HL-60/S4 treated with retinoic acid at 250 ng/mL for 4 days and 3 days (cell line): Measurements from ENCODE around the gene DGAT2.
"Not testable (repeated sequence)": the region's sequence is repeated elsewhere in the genome, so short reads cannot be mapped to it uniquely, and the experiment has no call there.

Experiments used
- in situ Hi-C: fragments of 300-500 bp; cut with MboI; formaldehyde crosslinking; loops from 2 replicates; pipeline ENCODE4 v1.7.0; 2022; ENCODE audit warnings: low sequenced_read_pairs

Gene DGAT2

DNA sequence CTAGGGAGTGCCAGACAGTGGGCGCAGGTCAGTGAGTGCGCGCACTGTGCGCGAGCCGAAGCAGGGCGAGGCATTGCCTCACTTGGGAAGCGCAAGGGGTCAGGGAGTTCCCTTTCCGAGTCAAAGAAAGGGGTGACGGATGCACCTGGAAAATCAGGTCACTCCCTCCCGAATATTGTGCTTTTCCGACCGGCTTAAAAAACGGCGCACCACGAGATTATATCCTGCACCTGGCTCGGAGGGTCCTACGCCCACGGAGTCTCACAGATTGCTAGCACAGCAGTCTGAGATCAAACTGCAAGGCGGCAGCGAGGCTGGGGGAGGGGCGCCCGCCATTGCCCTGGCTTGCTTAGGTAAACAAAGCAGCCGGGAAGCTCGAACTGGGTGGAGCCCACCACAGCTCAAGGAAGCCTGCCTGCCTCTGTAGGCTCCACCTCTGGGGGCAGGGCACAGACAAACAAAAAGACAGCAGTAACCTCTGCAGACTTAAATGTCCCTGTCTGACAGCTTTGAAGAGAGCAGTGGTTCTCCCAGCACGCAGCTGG, 19.8 kb upstream of the DGAT2 start:
- in situ Hi-C loops: not testable (repeated sequence)

DNA sequence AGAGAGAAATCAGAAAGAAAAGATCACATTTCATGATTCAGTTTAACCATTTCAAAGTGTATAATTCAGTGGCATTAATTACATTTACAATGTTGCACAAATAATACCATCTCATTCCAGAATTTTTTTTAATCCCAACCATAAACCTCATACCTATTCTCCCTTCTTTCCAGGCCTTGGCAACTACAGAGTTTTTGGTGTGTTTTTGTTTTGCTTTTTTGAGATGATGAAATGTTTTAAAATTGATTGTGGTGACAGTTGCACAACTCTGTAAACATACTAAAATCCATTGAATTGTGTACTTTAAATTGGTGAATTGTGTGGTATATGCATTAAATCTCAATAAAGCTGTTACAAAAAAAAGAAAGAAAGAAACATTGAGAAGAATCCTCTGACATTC, 13.6 kb upstream of the DGAT2 start:
- in situ Hi-C loops: not testable (repeated sequence)

DNA sequence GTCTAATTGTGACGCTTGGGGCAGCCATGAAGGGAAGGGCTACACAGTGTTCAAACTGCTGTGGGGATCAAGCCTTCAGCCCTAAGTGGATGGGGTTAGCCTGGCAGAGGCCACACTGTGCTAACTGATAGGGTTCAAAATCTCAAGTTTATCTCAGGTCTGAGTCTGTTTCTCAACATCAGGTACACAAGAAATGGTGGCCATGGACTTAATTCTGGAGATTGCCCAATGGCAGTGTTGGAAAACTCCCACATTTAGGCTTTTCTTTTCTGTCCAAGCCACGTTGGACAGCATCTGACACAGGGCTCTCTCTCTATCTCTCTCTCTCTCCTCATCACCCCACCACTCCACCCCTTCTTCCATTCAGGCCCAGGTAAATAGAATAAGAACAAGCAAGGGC, 10.9 kb upstream of the DGAT2 start:
- in situ Hi-C loops: no loop called here

- in situ Hi-C loops: no loop called here
Measured at GRCh38 chr11:75759832-75760231, 8.7 kb upstream of the DGAT2 start.

GRCh38 chr11:75760243-75760642, 8.3 kb upstream of the DGAT2 start:
- in situ Hi-C loops: no loop called here

DNA sequence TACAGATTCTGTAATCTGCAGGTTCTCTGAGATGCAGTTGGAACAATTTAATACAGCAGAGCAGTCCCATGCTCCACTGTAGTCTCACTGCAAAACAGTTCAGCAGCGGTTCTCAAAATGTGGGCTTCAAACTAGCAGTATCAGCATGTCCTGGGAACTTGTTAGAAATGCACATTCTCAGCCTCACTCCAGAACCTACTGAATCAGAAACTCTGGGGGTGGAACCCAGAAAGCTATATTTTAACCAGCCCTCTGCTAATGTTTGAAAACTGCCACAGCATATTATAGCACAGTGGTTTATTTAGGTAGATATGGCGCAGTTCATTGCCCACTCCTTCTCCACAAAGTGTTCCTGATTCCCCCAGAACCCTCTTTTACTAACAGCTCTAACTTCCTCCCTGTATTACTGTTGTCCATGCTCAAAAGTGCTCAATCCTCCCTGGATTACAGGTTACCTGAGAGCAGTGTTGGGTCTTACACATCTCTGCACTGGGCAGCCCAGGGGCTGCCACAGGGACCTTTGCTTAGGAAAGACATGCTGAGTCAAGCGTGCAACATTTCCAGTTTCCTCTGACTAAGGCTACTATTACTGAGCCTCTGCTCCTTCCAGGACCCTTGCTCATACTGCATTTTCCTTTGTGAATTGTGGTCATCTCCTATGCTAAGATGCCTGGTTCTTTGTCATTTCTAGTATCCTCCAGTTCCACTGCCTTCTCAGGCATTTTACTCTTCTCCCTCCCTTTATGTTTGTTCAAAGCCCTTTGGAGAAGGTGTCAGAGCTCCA, 7.7 kb upstream of the DGAT2 start:
- in situ Hi-C loops: no loop called here

DNA sequence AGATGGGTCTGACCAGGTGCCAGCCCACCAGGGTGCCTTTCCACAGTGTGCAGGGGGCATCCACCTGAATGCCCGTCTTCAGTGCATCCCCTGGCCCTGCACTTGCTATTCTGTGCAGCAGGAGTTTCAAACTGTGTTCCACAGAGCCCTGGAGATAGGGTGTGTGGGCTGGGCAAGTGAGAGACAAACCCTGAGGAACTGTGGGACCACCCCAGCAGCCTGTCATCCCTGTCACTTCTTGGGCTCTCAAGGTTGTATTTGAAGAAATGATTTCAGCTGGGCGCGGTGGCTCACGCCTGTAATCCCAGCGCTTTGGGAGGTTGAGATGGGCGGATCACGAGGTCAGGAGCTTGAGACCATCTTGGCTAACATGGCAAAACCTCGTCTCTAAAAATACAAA, 6.4 kb upstream of the DGAT2 start:
- in situ Hi-C loops: no loop called here

DNA sequence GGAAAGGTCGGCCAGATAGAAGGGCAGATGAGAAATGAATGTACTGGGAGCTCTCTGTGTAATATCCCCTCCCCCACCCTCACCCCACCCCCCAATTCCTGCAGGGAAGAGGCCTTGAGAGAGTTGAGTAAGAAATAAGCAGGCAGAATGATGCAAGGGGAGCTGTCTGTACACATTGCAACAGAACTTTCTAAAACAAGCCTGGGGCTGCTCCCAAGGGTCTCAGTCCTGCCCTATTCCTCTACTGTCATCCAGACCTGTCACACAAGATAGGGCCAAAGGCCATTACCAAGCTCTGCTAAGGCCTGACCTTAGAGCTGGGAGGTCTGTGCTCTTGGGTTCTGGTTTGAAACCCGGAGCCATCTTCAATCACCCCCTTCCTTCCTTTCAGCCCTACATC, 5.7 kb upstream of the DGAT2 start:
- in situ Hi-C loops: no loop called here

DNA sequence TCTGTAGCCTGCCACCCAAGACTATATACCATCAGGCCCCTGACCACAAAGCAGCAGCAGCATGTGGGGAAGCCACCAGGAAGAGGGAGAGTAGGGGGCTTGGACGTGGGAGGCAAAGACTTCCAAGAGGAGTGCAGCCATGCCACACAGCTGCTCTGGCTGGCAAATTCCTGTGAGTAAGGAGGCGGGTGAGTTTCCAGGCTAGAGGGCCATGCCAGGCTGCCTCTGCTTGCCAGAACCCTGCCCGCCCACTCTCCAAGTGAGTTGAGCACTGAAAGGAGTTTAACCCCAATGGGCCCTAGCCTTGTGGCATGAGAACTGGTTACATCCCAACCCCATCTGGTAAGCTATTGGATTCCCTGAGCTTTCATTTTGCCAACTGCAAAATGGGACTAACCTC, 4.7 kb upstream of the DGAT2 start:
- in situ Hi-C loops: no loop called here

GRCh38 chr11:75765116-75765515, 3.5 kb upstream of the DGAT2 start:
- in situ Hi-C loops: no loop called here

GRCh38 chr11:75766443-75767227, 1.9 kb upstream of the DGAT2 start:
- in situ Hi-C loops: no loop called here

DNA sequence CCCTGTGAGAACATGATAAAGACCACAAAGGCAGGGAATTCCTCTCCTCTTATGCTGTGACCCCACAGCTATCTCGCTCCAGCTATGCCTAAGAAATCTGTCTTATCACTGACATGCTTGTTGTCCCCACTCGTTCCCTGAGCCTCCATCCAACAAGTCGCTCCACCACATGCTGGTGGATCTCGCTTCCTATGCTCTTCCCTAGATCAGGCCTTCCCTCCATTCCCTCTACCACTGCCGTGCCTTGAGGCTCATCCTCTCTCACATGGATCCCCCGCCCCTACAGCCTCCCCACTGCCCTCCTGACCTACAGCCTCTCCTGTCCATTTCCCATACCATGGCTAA, 1.4 kb upstream of the DGAT2 start:
- in situ Hi-C loops: no loop called here

- in situ Hi-C loops: no loop called here
Measured at GRCh38 chr11:75767793-75768111, 826 bp upstream of the DGAT2 start.

DNA sequence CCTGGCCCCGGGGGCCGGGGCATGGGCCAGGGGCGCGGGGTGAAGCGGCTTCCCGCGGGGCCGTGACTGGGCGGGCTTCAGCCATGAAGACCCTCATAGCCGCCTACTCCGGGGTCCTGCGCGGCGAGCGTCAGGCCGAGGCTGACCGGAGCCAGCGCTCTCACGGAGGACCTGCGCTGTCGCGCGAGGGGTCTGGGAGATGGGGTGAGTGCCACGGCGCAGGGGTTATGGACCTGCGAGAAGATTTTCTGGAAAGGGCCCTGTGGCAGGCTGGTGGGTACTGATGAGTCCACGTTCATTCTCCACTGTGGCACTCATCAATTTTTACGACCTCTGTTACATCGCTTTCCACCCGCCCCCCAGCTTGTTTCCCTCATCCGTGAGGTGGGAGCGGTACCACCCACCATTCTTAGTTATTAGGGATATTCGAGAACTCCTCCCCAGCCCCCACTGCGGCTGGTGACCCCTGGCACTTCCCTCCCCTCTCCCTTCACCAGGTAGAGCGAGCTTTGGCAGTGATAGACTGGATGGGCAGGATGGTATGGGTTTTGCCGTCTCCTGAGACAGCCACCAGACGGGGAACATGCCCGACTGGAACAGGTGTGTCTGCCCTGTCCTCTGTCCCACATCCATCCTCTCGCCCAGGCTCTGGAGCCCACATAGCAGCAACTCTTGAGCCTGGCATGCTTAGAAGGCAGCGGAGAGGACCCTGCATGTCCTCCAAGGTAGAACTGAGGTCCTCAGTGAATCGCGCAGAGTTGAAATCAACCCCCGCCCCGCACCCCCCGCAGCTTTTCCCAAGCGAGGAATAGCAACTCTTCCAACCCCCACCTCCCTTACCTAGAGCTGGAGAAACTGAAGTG, 562 bp downstream of the DGAT2 start:
- in situ Hi-C loops: no loop called here

DNA sequence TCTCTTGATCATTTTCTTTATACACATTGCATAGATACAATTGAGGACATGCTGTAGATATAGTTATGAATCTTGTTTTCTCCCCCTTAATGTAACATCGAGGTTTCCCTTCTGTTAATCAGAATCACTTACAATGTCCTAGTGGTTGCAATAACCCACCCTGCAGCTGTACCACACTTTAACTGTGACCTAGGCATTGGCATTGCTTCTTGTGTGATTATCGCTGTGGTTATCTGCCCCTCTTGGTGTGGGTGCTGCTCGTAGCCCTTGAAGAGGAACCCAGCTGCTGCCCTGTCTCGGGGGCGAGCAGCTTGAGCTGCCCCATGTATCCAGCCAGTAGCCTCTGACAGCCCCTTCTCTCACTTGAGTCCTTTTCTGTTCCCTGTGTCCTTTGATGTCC, 1.5 kb downstream of the DGAT2 start:
- in situ Hi-C loops: no loop called here

DNA sequence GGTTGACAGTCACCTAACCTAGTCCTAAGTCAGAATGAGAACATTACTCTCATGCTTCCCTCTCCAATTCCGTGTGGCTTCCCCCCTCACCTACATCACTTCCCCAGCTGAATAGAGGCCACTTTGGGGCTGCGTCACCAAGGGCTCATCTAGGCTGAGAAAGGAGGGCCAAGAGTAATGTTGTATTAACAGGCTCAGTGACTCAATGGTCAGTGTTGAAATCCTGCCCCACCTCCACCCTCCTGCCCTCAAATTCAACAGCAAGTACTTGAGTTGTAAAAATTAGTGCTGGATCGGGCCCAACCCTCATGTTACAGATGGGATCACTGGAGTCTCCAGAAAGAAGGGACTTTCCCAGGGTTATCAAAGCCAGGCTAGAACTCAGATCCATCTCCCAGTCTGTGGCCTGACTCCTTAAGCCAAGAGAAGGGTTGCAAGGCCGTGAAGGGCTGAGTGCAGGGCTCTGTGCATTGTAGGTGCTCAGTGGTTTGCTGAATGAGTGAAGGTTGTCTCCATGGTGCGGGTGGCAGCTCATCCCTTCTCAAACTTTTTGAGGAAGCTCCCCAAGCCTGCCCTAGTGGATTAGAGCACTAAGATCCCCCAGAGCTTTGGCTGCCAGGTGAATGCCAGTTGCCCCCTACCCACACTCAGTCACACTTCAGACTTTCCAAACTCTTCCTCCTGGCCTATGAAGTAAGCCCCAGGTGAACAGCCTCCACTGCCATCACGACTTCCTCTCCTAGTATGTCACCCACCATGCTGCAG, 3.2 kb downstream of the DGAT2 start:
- in situ Hi-C loops: no loop called here

DNA sequence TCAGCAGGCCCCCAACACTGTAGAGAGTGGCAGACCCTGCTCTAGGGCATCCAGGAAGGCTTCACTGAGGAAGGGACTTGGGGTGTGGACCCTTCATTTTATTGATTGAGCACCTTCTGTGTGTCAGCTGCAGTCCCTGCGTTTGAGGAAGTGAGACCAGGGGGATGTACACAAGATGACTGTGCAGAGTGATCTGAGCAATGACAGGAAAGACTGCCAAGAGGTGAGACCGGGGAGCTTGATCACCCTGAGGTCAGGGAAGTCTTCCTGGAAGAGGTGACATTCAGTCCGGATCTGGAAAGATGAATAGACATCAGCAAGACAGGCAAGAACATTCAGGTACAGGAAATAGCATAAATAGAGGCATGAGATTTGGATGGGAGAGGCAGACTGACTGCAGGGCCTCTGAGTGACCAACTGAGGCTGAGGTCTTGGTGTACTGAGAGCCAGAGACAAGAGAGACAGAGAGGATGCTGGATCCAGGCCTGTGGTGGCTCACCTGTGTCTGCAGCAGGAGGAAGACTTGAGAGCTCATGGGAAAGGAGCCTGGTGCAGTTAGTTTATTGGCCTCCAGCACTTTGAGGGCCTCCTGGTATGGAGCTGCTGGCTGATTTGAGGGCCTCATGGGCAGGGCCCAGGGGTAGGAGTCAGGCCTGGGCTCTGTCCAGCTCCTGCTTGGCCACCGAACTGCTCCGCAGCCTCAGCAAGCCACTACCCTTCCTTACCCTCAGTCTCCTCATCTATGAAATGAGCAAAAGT, 5.2 kb downstream of the DGAT2 start:
- in situ Hi-C loops: no loop called here

DNA sequence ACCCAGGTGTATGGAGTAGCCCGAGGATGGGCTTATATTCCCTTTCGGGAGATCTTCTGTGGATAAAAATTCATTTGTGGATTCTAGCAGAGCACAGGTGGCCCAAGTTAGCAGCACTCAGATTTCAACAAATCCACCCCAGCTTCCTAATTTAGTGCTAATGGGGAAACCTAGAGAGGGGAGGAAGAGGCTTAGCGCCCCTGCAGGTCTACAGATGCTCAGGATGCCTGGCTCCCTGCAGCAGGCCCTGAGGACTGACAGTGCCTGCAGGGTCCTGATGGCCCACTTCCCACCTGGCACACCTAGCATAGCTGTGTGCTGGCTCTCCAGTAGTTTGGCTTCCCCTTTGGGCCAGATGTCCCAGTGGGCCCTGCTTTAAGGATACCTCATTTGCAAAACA, 6.5 kb downstream of the DGAT2 start:
- in situ Hi-C loops: no loop called here

- in situ Hi-C loops: no loop called here
Measured at GRCh38 chr11:75776546-75776945, 8.0 kb downstream of the DGAT2 start.
